ENCODE results near the gene RFX1. TPM values are rescaled to one million over a fixed set of nuclear protein-coding genes. Genes with fewer than 3 reads are reported as not detected.
A peak's percentile ranks its signal among the peaks of the same experiment; 100 is the strongest.

Gene RFX1
- total RNA-seq, 1 experiment from 2014 or later, result 14.9 TPM

- intact Hi-C loops (cut with micrococcal nuclease; ENCODE audit: unreplicated experiment), result no loop called here
Measured at GRCh38 chr19:14015524-14016035, 9.5 kb upstream of the RFX1 start.

GRCh38 chr19:14012378-14012915, 6.3 kb upstream of the RFX1 start:
- BruUV-seq (replicated peaks), result no TSS peak
- intact Hi-C loops (cut with micrococcal nuclease; ENCODE audit: unreplicated experiment), result no loop called here
- TF ChIP-seq CTCF (IDR thresholded peaks at IDR 0.05; ENCODE audit: unreplicated experiment), result no peak
- Mint-ChIP-seq H3K36me3 (ENCODE audit: insufficient read depth, unreplicated experiment) (peaks cover 5% of the 10 kb centered on the region), H3K27me3 (ENCODE audit: unreplicated experiment) (no peaks in the 10 kb centered on the region), H3K4me3 (ENCODE audit: low read depth, unreplicated experiment) (no peak overlapping the region), H3K27ac (ENCODE audit: unreplicated experiment) (no peak overlapping the region), H3K4me1 (ENCODE audit: low read depth, unreplicated experiment) (peaks cover 13% of the 10 kb centered on the region), H3K9me3 (ENCODE audit: low read depth, unreplicated experiment) (no peaks in the 10 kb centered on the region)
- CTCF ChIA-PET, result no interaction called here
- no peak for DNase-seq

More at GRCh38 chr19:14015524-14016035, 9.5 kb upstream of the RFX1 start:
- DNase-seq, result no peak
- H3K27me3 Mint-ChIP-seq (ENCODE audit: unreplicated experiment), result no peaks in the 10 kb centered on the region
- H3K36me3 Mint-ChIP-seq (ENCODE audit: insufficient read depth, unreplicated experiment), result no peaks in the 10 kb centered on the region
- TF ChIP-seq CTCF (IDR thresholded peaks at IDR 0.05; ENCODE audit: unreplicated experiment), result no peak
- peaks cover 8% of the 10 kb centered on the region for H3K4me1 Mint-ChIP-seq (ENCODE audit: low read depth, unreplicated experiment)
- CTCF ChIA-PET, result interaction anchor here (0.7 kb wide), 1 partner anchor 419 kb away, joined by 3 read pairs; no protein-coding TSS in a partner anchor
- BruUV-seq (replicated peaks), result no TSS peak
- H3K9me3 Mint-ChIP-seq (ENCODE audit: low read depth, unreplicated experiment), result no peaks in the 10 kb centered on the region
- no peak overlapping the region for H3K4me3 Mint-ChIP-seq (ENCODE audit: low read depth, unreplicated experiment)
- no peak overlapping the region for H3K27ac Mint-ChIP-seq (ENCODE audit: unreplicated experiment)

- Mint-ChIP-seq H3K4me3 (ENCODE audit: low read depth, unreplicated experiment) (peak overlapping the region; percentile 75), H3K27ac (ENCODE audit: unreplicated experiment) (peak overlapping the region; percentile 98), H3K9me3 (ENCODE audit: low read depth, unreplicated experiment) (no peaks in the 10 kb centered on the region), H3K27me3 (ENCODE audit: unreplicated experiment) (no peaks in the 10 kb centered on the region), H3K4me1 (ENCODE audit: low read depth, unreplicated experiment) (peaks cover 12% of the 10 kb centered on the region), H3K36me3 (ENCODE audit: insufficient read depth, unreplicated experiment) (peaks cover 34% of the 10 kb centered on the region)
- TF ChIP-seq CTCF (IDR thresholded peaks at IDR 0.05; ENCODE audit: unreplicated experiment), result no peak
- BruUV-seq (replicated peaks), result TSS peak; percentile 87
- intact Hi-C loops (cut with micrococcal nuclease; ENCODE audit: unreplicated experiment), result no loop called here
- DNase-seq, result peak; percentile 77
- CTCF ChIA-PET, result interaction anchor here (1.1 kb wide), 2 partner anchors 25 to 165 kb away, joined by 3 to 4 read pairs; partner anchors contain the start of gene IL27RA
Measured at GRCh38 chr19:14006766-14007562, 844 bp upstream of the RFX1 start.

GRCh38 chr19:14005349-14006084, 603 bp downstream of the RFX1 start:
- intact Hi-C loops (cut with micrococcal nuclease; ENCODE audit: unreplicated experiment), result no loop called here
- Mint-ChIP-seq H3K4me1 (ENCODE audit: low read depth, unreplicated experiment) (peaks cover 12% of the 10 kb centered on the region), H3K4me3 (ENCODE audit: low read depth, unreplicated experiment) (peak overlapping the region; percentile 75), H3K9me3 (ENCODE audit: low read depth, unreplicated experiment) (no peaks in the 10 kb centered on the region), H3K27me3 (ENCODE audit: unreplicated experiment) (no peaks in the 10 kb centered on the region), H3K36me3 (ENCODE audit: insufficient read depth, unreplicated experiment) (peaks cover 34% of the 10 kb centered on the region), H3K27ac (ENCODE audit: unreplicated experiment) (peak overlapping the region; percentile 98)
- CTCF ChIA-PET, result interaction anchor here (1.1 kb wide), 1 partner anchor 26 kb away, joined by 4 read pairs; the partner anchor contains the start of gene IL27RA
- DNase-seq, result peak; percentile 87
- no TSS peak for BruUV-seq (replicated peaks)
- TF ChIP-seq CTCF (IDR thresholded peaks at IDR 0.05; ENCODE audit: unreplicated experiment), result no peak

Measured in Calu3 (cell line).